Esophagus squamous epithelium (tissue), 4 donors: ENCODE measurements around the gene NR3C2.

Experiments used
- CTCF ChIP-seq, 6 experiments: fragments of 450-650 bp in 4 of 6; fragments of 200-600 bp in 2 of 6; sonication (generic) in 2 of 6; IDR thresholded peaks; one replicate each; pipeline ENCODE4 v1.5.1; 2016 to 2019; ENCODE audit warnings: antibody characterized with exemption in 6 of 6, mild to moderate bottlenecking in 4 of 6, moderate library complexity in 4 of 6
- POLR2A ChIP-seq, 4 donors: fragments of 450-650 bp; IDR thresholded peaks; one replicate each; pipeline ENCODE4 v1.6.1; 2017; ENCODE audit warnings: antibody characterized with exemption in 4 of 4, mild to moderate bottlenecking in 4 of 4, moderate library complexity in 3 of 4

- no peak for TF ChIP-seq CTCF (IDR thresholded peaks at IDR 0.05)
- TF ChIP-seq POLR2A (IDR thresholded peaks at IDR 0.05): no peak
Measured at GRCh38 chr4:148068065-148068911, 373.9 kb downstream of the NR3C2 start.
